A673 (cell line): ENCODE data around the gene NGEF. TPM values are rescaled to one million over a fixed set of nuclear protein-coding genes. Genes with fewer than 3 reads are reported as not detected.

Experiments
- BruUV-seq: library from RNA; stranded (reverse); fragments of 400-500 nt; replicated peaks from 2 replicates; lab custom pipeline; 2021; lab: Mats Ljungman, UMichigan
- CTCF ChIA-PET: fragments of 300-600 bp; sonication (Branson Sonifier 250); formaldehyde crosslinking; loops from one replicate; lab custom pipeline; 2022; ENCODE audit warnings: antibody characterized with exemption; lab: Charles Lee
- POLR2A ChIA-PET: fragments of 300-600 bp; sonication (Branson Sonifier 250); formaldehyde crosslinking; loops from one replicate; lab custom pipeline; 2022; ENCODE audit warnings: antibody characterized with exemption; ENCODE audit not compliant: low non-redundant PET; lab: Charles Lee
- DNase-seq: peaks from one replicate; pipeline ENCODE4 v3.0.0-alpha.2; 2015; ENCODE audit warnings: low spot score
- H3K27ac ChIP-seq: fragments of 200-600 bp; sonication (generic); 2 replicates; pipeline ENCODE4 v1.5.1; 2016; ENCODE audit warnings: mixed run types, low read depth, mild to moderate bottlenecking, mixed read lengths, antibody characterized with exemption, low read length; ENCODE audit not compliant: poor library complexity, severe bottlenecking
- H3K27me3 ChIP-seq: fragments of 200-600 bp; sonication (generic); replicated peaks from 2 replicates; pipeline ENCODE4 v1.6.1; 2017; ENCODE audit warnings: mixed run types, low read depth, mild to moderate bottlenecking, mixed read lengths, antibody characterized with exemption, low read length; ENCODE audit not compliant: insufficient read depth, poor library complexity
- H3K36me3 ChIP-seq: fragments of 200-600 bp; sonication (generic); 2 replicates; pipeline ENCODE4 v1.6.1; 2016; ENCODE audit warnings: mixed run types, mild to moderate bottlenecking, mixed read lengths, antibody characterized with exemption, low read length; ENCODE audit not compliant: insufficient read depth, poor library complexity, severe bottlenecking
- H3K4me1 ChIP-seq: fragments of 200-600 bp; sonication (generic); 2 replicates; pipeline ENCODE4 v1.6.1; 2017; ENCODE audit warnings: mixed run types, mild to moderate bottlenecking, mixed read lengths, antibody characterized with exemption, low read length; ENCODE audit not compliant: insufficient read depth, poor library complexity, severe bottlenecking
- H3K4me3 ChIP-seq: fragments of 200-600 bp; sonication (generic); 2 replicates; pipeline ENCODE4 v1.5.1; 2016; ENCODE audit warnings: low read depth, mixed run types, mild to moderate bottlenecking, mixed read lengths, low read length; ENCODE audit not compliant: poor library complexity, severe bottlenecking
- H3K9me3 ChIP-seq: fragments of 200-600 bp; sonication (generic); 2 replicates; pipeline ENCODE4 v1.6.1; 2016; ENCODE audit warnings: mixed run types, low read depth, mild to moderate bottlenecking, mixed read lengths, antibody characterized with exemption, low read length; ENCODE audit not compliant: poor library complexity, severe bottlenecking
- CTCF ChIP-seq: fragments of 300-800, 200-600 bp; sonication (generic); conservative IDR thresholded peaks from 2 replicates; pipeline ENCODE4 v1.5.1; 2017; ENCODE audit warnings: low read depth, mild to moderate bottlenecking, antibody characterized with exemption, low read length, moderate library complexity, mixed read lengths
- EZH2 ChIP-seq: fragments of 200-600 bp; sonication (generic); IDR thresholded peaks from 2 replicates; pipeline ENCODE4 v1.6.1; 2017; ENCODE audit warnings: borderline replicate concordance, low read depth, mild to moderate bottlenecking, mixed read lengths, antibody characterized with exemption, low read length; ENCODE audit not compliant: poor library complexity, severe bottlenecking
- intact Hi-C: fragments of 100-400 bp; cut with micrococcal nuclease; formaldehyde crosslinking; loops from one replicate; pipeline ENCODE4 v1.10.0; 2022; ENCODE audit not compliant: unreplicated experiment
- total RNA-seq: library from RNA; stranded (reverse); gene quantifications from 2 replicates; pipeline ENCODE4 v1.2.3, GENCODE V29; 2021

The NGEF gene
- total RNA-seq, 1 experiment from 2014 or later = 0.69 TPM

- TF ChIP-seq CTCF = no peak
- TF ChIP-seq EZH2 = no peak
- Histone ChIP-seq H3K4me3 (no peak overlapping the region), H3K36me3 (no peaks in the 10 kb centered on the region), H3K9me3 (no peaks in the 10 kb centered on the region), H3K27me3 (no peaks in the 10 kb centered on the region), H3K27ac (no peak overlapping the region), H3K4me1 (no peaks in the 10 kb centered on the region)
- intact Hi-C loops = no loop called here
- DNase-seq = no peak
- ChIA-PET POLR2A (interaction anchor here (0.6 kb wide), 1 partner anchor 503 kb away, joined by 4 read pairs; no protein-coding TSS in a partner anchor), CTCF (no interaction called here)
- BruUV-seq = no TSS peak
These were observed 109.1 kb downstream of the NGEF start for GRCh38 chr2:232903989-232904388.

- intact Hi-C loops = no loop called here
- no peak overlapping the region for H3K27ac ChIP-seq
- H3K9me3 ChIP-seq = no peaks in the 10 kb centered on the region
- no peaks in the 10 kb centered on the region for H3K4me1 ChIP-seq
- TF ChIP-seq EZH2 (no peak), CTCF (no peak)
- peak; percentile 65 for DNase-seq
- no peaks in the 10 kb centered on the region for H3K27me3 ChIP-seq
- ChIA-PET CTCF (no interaction called here), POLR2A (no interaction called here)
- no TSS peak for BruUV-seq
- no peak overlapping the region for H3K4me3 ChIP-seq
- no peaks in the 10 kb centered on the region for H3K36me3 ChIP-seq
These were observed 111.1 kb downstream of the NGEF start for GRCh38 chr2:232901736-232902578.

- Histone ChIP-seq H3K27me3 (no peaks in the 10 kb centered on the region), H3K27ac (no peak overlapping the region), H3K4me3 (no peak overlapping the region), H3K36me3 (no peaks in the 10 kb centered on the region), H3K4me1 (no peaks in the 10 kb centered on the region), H3K9me3 (no peaks in the 10 kb centered on the region)
- BruUV-seq = no TSS peak
- CTCF ChIA-PET = no interaction called here
- intact Hi-C loops = no loop called here
- DNase-seq = no peak
- POLR2A ChIA-PET = no interaction called here
- no peak for TF ChIP-seq CTCF
- TF ChIP-seq EZH2 = no peak
These were observed 112.0 kb downstream of the NGEF start for GRCh38 chr2:232900811-232901735.
